HEK293T (cell line): Measurements from ENCODE around the gene WDR19.

Experiments used
- CTCF ChIA-PET: fragments of 350-600 bp; formaldehyde crosslinking; extraction: SDS; loops from one replicate; lab custom pipeline; 2021; ENCODE audit warnings: antibody characterized with exemption, inconsistent platforms; lab: Yijun Ruan, JAX
- POLR2A ChIA-PET: fragments of 350-600 bp; formaldehyde crosslinking; extraction: SDS; loops from one replicate; lab custom pipeline; 2020; ENCODE audit warnings: antibody characterized with exemption, inconsistent platforms; lab: Yijun Ruan, JAX
- DNase-seq: peaks from one replicate; pipeline ENCODE4 v3.0.0; 2012; ENCODE audit warnings: mixed read lengths; ENCODE audit errors: extremely low spot score
- ARNT ChIP-seq: fragments of 450-650 bp; IDR thresholded peaks from 2 replicates; pipeline ENCODE4 v1.6.1; 2017; ENCODE audit warnings: mild to moderate bottlenecking
- BHLHE40 ChIP-seq: fragments of 450-650 bp; IDR thresholded peaks from 2 replicates; pipeline ENCODE4 v1.6.1; 2016; ENCODE audit warnings: mild to moderate bottlenecking, moderate library complexity, borderline replicate concordance
- CTBP1 ChIP-seq: fragments of 450-650 bp; IDR thresholded peaks from 2 replicates; pipeline ENCODE4 v1.6.1; 2016; ENCODE audit warnings: borderline replicate concordance
- ELF4 ChIP-seq: fragments of 450-650 bp; IDR thresholded peaks from 2 replicates; pipeline ENCODE4 v1.6.1; 2017; ENCODE audit warnings: antibody characterized with exemption
- FOXA1 ChIP-seq: fragments of 450-650 bp; IDR thresholded peaks from 2 replicates; pipeline ENCODE4 v1.6.1; 2016; ENCODE audit warnings: mild to moderate bottlenecking
- FOXK2 ChIP-seq: fragments of 450-650 bp; IDR thresholded peaks from 2 replicates; pipeline ENCODE4 v1.6.1; 2016; ENCODE audit warnings: mild to moderate bottlenecking
- FOXM1 ChIP-seq: fragments of 450-650 bp; IDR thresholded peaks from 2 replicates; pipeline ENCODE4 v1.6.1; 2017; ENCODE audit warnings: mild to moderate bottlenecking, borderline replicate concordance
- HDGF ChIP-seq: fragments of 450-650 bp; IDR thresholded peaks from 2 replicates; pipeline ENCODE4 v1.6.1; 2017; ENCODE audit warnings: antibody characterized with exemption, borderline replicate concordance
- L3MBTL2 ChIP-seq: fragments of 450-650 bp; conservative IDR thresholded peaks from 2 replicates; pipeline ENCODE4 v1.6.1; 2016; ENCODE audit warnings: mild to moderate bottlenecking
- LEF1 ChIP-seq: fragments of 450-650 bp; IDR thresholded peaks from 2 replicates; pipeline ENCODE4 v1.6.1; 2017; ENCODE audit warnings: mild to moderate bottlenecking, borderline replicate concordance
- NFRKB ChIP-seq: fragments of 450-650 bp; IDR thresholded peaks from 2 replicates; pipeline ENCODE4 v1.6.1; 2016; ENCODE audit warnings: mild to moderate bottlenecking, moderate library complexity
- SP1 ChIP-seq: fragments of 450-650 bp; IDR thresholded peaks from 2 replicates; pipeline ENCODE4 v1.6.1; 2017
- SUZ12 ChIP-seq: fragments of 450-650 bp; IDR thresholded peaks from 2 replicates; pipeline ENCODE4 v1.6.1; 2016; ENCODE audit warnings: mild to moderate bottlenecking
- TARDBP ChIP-seq: fragments of 450-650 bp; IDR thresholded peaks from 2 replicates; pipeline ENCODE4 v1.6.1; 2016
- ZNF384 ChIP-seq: fragments of 450-650 bp; IDR thresholded peaks from 2 replicates; pipeline ENCODE4 v1.6.1; 2016
- TF ChIP-seq, protein P1 (sequence below): fragments of 450-650 bp; IDR thresholded peaks from 2 replicates; pipeline ENCODE4 v1.6.1; 2016

The WDR19 gene

GRCh38 chr4:39279416-39279815 is 97.1 kb downstream of the WDR19 start:
- no peak for DNase-seq
- CTCF ChIA-PET: no interaction called here
- TF ChIP-seq ARNT (no peak), FOXK2 (no peak), BHLHE40 (no peak), NFRKB (no peak), SUZ12 (no peak), LEF1 (no peak), ELF4 (no peak), ZNF384 (no peak), FOXM1 (no peak), HDGF (no peak), FOXA1 (no peak), L3MBTL2 (no peak), CTBP1 (no peak), TARDBP (no peak), SP1 (no peak)
- TF ChIP-seq, protein P1, sequence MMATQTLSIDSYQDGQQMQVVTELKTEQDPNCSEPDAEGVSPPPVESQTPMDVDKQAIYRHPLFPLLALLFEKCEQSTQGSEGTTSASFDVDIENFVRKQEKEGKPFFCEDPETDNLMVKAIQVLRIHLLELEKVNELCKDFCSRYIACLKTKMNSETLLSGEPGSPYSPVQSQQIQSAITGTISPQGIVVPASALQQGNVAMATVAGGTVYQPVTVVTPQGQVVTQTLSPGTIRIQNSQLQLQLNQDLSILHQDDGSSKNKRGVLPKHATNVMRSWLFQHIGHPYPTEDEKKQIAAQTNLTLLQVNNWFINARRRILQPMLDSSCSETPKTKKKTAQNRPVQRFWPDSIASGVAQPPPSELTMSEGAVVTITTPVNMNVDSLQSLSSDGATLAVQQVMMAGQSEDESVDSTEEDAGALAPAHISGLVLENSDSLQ: no peak
- POLR2A ChIA-PET: no interaction called here

GRCh38 chr4:39280770-39281169 is 98.4 kb downstream of the WDR19 start:
- TF ChIP-seq CTBP1 (no peak), ARNT (no peak), TARDBP (no peak), HDGF (no peak), BHLHE40 (no peak), FOXA1 (no peak), ZNF384 (no peak), FOXK2 (no peak), LEF1 (no peak), NFRKB (no peak), ELF4 (no peak), FOXM1 (no peak)
- CTCF ChIA-PET: interaction anchor here (1.0 kb wide), 1 partner anchor 172 kb away, joined by 3 read pairs; no protein-coding TSS in a partner anchor
- POLR2A ChIA-PET: no interaction called here

GRCh38 chr4:39285111-39285795 is 102.9 kb downstream of the WDR19 start:
- DNase-seq: no peak
- POLR2A ChIA-PET: no interaction called here
- TF ChIP-seq NFRKB (no peak), BHLHE40 (no peak), ZNF384 (no peak), HDGF (no peak), LEF1 (no peak), TARDBP (no peak), FOXM1 (no peak), SUZ12 (no peak), SP1 (no peak)
- CTCF ChIA-PET: interaction anchor here (0.6 kb wide), 1 partner anchor 134 kb away, joined by 4 read pairs; no protein-coding TSS in a partner anchor

More at GRCh38 chr4:39280770-39281169, 98.4 kb downstream of the WDR19 start:
- no peak for DNase-seq

DNA sequence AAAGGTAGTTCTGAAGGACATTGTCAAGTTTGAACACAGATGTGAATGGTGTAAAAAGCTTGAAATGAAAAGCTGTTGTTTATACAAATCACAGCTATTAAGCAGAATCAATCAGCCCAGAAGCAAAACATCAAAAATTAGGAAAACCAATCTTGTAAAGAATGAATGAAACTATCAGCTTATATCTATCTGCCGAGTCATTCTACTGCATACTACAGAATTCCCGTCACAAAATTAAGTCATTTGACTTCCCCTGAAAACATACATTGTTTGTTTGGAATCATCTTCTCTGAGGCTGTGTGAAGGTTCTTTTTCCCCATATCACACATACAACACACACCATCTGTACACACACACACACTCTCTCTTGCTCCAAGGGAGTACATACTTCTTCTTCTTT is 103.5 kb downstream of the WDR19 start:
- DNase-seq: no peak
- ChIA-PET POLR2A (no interaction called here), CTCF (no interaction called here)
- TF ChIP-seq SP1 (no peak), BHLHE40 (no peak), L3MBTL2 (no peak), FOXA1 (no peak), HDGF (no peak), CTBP1 (no peak), FOXM1 (no peak), ARNT (no peak), TARDBP (no peak), FOXK2 (no peak), SUZ12 (no peak), ELF4 (no peak), LEF1 (no peak), NFRKB (no peak), ZNF384 (no peak)
- TF ChIP-seq, protein P1: no peak

DNA sequence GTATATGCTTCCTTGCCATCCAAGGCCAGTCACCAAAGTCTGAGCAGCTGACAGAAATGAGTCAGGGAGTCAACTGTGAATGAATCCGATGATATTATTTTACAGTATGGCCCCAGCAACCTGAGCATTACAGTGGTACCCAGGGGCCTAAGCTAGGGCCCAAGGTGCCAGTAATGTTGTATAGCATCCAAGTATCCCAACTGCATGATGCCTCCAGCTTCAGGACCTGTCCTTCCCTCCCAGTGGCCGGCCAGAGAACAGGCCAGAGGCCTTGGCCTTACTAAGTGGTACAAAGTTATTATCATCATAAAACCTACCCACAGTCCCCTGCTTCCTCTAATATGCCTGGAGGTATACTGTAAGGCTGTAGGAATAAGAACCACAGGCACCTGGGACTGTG is 103.9 kb downstream of the WDR19 start:
- no peak for TF ChIP-seq BHLHE40
- no peak for TF ChIP-seq FOXK2
- no peak for TF ChIP-seq SUZ12
- no peak for TF ChIP-seq LEF1
- no peak for TF ChIP-seq FOXM1
- no peak for TF ChIP-seq CTBP1
- no peak for TF ChIP-seq HDGF
- TF ChIP-seq, protein P1: no peak
- no peak for TF ChIP-seq ZNF384
- TF ChIP-seq L3MBTL2: no peak
- TF ChIP-seq ARNT: no peak
- ChIA-PET POLR2A (no interaction called here), CTCF (no interaction called here)
- no peak for DNase-seq

GRCh38 chr4:39287223-39287622 is 104.9 kb downstream of the WDR19 start:
- no peak for DNase-seq
- ChIA-PET CTCF (no interaction called here), POLR2A (no interaction called here)
- no peak for TF ChIP-seq ELF4
- no peak for TF ChIP-seq HDGF
- TF ChIP-seq, protein P1: no peak
